Measurements from ENCODE around the gene TBCEL. TPM values are rescaled to one million over a fixed set of nuclear protein-coding genes. Genes with fewer than 3 reads are reported as not detected.

The TBCEL gene
- total RNA-seq, 1 donor from 2014 or later: 19.7 TPM

DNA sequence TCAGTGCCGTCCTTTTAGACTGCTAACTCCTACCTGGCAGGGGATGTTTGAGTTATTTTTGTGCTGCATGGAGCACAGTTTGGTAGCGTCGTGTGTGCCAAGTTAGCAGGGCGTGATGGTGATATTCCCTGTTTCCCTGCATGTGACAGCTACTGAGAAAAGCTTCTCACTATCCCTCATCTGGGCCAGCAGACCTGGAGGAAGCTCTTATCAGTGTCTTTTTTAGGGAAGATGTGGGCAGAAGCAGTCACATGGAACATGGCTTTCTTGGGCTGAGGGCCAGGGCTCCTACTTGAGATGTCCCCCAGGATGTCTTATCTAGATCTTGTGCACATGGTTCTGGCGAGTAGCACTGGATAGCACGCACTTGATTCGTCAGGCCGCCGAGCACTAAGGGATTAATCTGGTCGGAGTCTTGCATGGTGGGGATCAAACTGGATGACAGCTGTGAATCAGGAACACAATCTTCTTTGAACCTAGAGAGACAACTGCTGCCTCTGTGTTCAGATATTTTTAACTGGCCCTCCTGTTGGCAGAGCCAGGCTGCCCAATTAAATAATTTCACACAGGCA lies 110.9 kb downstream of the TBCEL start:
- H3K27ac Mint-ChIP-seq (ENCODE audit: unreplicated experiment): peak overlapping the region; percentile 45
- peaks cover 4% of the 10 kb centered on the region for H3K36me3 Mint-ChIP-seq (ENCODE audit: low read depth)
- no peak for DNase-seq (ENCODE audit: low read depth, low spot score)
- no peak overlapping the region for H3K4me3 Mint-ChIP-seq
- H3K4me1 Mint-ChIP-seq: no peaks in the 10 kb centered on the region
- H3K27me3 Mint-ChIP-seq (ENCODE audit: low read depth): no peaks in the 10 kb centered on the region
- no peaks in the 10 kb centered on the region for H3K9me3 Mint-ChIP-seq
- TF ChIP-seq CTCF (conservative IDR thresholded peaks at IDR 0.05): no peak

- Mint-ChIP-seq H3K27ac (ENCODE audit: unreplicated experiment) (no peak overlapping the region), H3K4me1 (no peaks in the 10 kb centered on the region)
- no peak for DNase-seq (ENCODE audit: low read depth, low spot score)
These were observed 113.1 kb downstream of the TBCEL start for GRCh38 chr11:121137005-121137404.

DNA sequence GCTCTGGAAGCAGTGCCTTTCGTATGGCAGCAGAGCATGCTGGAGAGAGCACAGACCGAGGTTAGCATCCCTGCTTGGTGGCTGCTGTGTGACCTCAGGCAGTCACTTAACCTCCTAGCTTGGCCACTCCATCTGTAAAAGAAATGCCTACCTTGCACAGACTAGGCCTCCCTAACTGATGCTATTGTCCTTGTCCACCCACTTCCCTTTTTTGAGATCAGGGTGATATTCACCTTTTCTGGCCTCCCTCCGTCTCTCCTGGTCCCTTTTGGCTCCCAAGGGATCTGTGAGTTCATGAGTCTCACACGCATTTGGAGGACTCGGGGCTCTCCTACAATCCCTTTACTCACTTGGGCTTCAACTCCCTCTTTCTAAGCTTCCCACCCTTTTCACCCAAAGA lies 114.4 kb downstream of the TBCEL start:
- TF ChIP-seq CTCF (conservative IDR thresholded peaks at IDR 0.05): no peak
- no peak for DNase-seq (ENCODE audit: low read depth, low spot score)
- Mint-ChIP-seq H3K27me3 (ENCODE audit: low read depth) (no peaks in the 10 kb centered on the region), H3K27ac (ENCODE audit: unreplicated experiment) (no peak overlapping the region), H3K9me3 (no peaks in the 10 kb centered on the region), H3K4me3 (no peak overlapping the region), H3K36me3 (ENCODE audit: low read depth) (peaks cover 4% of the 10 kb centered on the region), H3K4me1 (no peaks in the 10 kb centered on the region)

More at GRCh38 chr11:121137005-121137404, 113.1 kb downstream of the TBCEL start:
- H3K27me3 Mint-ChIP-seq (ENCODE audit: low read depth): no peaks in the 10 kb centered on the region
- peaks cover 4% of the 10 kb centered on the region for H3K36me3 Mint-ChIP-seq (ENCODE audit: low read depth)
- no peak overlapping the region for H3K4me3 Mint-ChIP-seq
- TF ChIP-seq CTCF (conservative IDR thresholded peaks at IDR 0.05): no peak
- H3K9me3 Mint-ChIP-seq: no peaks in the 10 kb centered on the region

- Mint-ChIP-seq H3K9me3 (no peaks in the 10 kb centered on the region), H3K27me3 (ENCODE audit: low read depth) (no peaks in the 10 kb centered on the region), H3K36me3 (ENCODE audit: low read depth) (no peaks in the 10 kb centered on the region), H3K27ac (ENCODE audit: unreplicated experiment) (no peak overlapping the region), H3K4me3 (no peak overlapping the region), H3K4me1 (no peaks in the 10 kb centered on the region)
- no peak for DNase-seq (ENCODE audit: low read depth, low spot score)
- TF ChIP-seq CTCF (conservative IDR thresholded peaks at IDR 0.05): no peak
These were observed 116.5 kb downstream of the TBCEL start for GRCh38 chr11:121140369-121140768.

Other genes starting within 250 kb of the TBCEL start
- 1.5 and 1.7 TPM in 2 replicates for gene TECTA, start 77.1 kb downstream of the TBCEL start, total RNA-seq

All from neural crest cell (in vitro differentiated cells).